Upper lobe of left lung (tissue), 6 donors: Measurements from ENCODE around the gene GTF3C5. TPM values are rescaled to one million over a fixed set of nuclear protein-coding genes. Genes with fewer than 3 reads are reported as not detected.
A peak's percentile ranks its signal among the peaks of the same experiment; 100 is the strongest.
"Not testable (repeated sequence)": the region's sequence is repeated elsewhere in the genome, so short reads cannot be mapped to it uniquely, and the experiment has no call there.

ENCODE experiments used
- ATAC-seq, 2 donors: fragments of 200-7000 bp; cut with Tn5 transposase; one replicate each; pipeline ENCODE4 v1.9.1; 2022; ENCODE audit warnings: mild to moderate bottlenecking in 2 of 2, moderate library complexity in 2 of 2; ENCODE audit not compliant: low FRiP score in 2 of 2
- DNase-seq, 2 donors: peaks; one replicate each; pipeline ENCODE4 v3.0.0-alpha.2; 2019 to 2020
- H3K27ac ChIP-seq, 4 donors: fragments of 200-600 bp; sonication (generic); one replicate each; pipeline ENCODE4 v1.5.1; 2016 to 2019
- H3K27me3 ChIP-seq, 4 donors: fragments of 200-600 bp; sonication (generic); one replicate each; pipeline ENCODE4 v1.5.1; 2017 to 2019
- H3K36me3 ChIP-seq, 4 donors: fragments of 200-600 bp; sonication (generic); one replicate each; pipeline ENCODE4 v1.5.1; 2016 to 2019
- H3K4me1 ChIP-seq, 4 donors: fragments of 200-600 bp; sonication (generic); one replicate each; pipeline ENCODE4 v1.5.1; 2018 to 2019
- H3K4me3 ChIP-seq, 4 donors: fragments of 200-600 bp; sonication (generic); one replicate each; pipeline ENCODE4 v1.5.1; 2017 to 2019; ENCODE audit warnings: mild to moderate bottlenecking in 2 of 4, moderate library complexity in 1 of 4
- H3K9me3 ChIP-seq, 4 donors: fragments of 200-600 bp; sonication (generic); one replicate each; pipeline ENCODE4 v1.5.1; 2018 to 2019
- EP300 ChIP-seq, 4 donors: sonication (generic); formaldehyde crosslinking; IDR thresholded peaks; one replicate each; pipeline ENCODE4 v1.5.1; 2017; ENCODE audit warnings: antibody characterized with exemption in 4 of 4, control low read depth in 2 of 4
- POLR2A ChIP-seq, 4 donors: fragments of 450-650 bp; IDR thresholded peaks; one replicate each; pipeline ENCODE4 v1.5.1; 2016 to 2017; ENCODE audit warnings: antibody characterized with exemption in 4 of 4, mild to moderate bottlenecking in 2 of 4
- POLR2AphosphoS5 ChIP-seq, 2 donors: sonication (generic); formaldehyde crosslinking; IDR thresholded peaks; one replicate each; pipeline ENCODE4 v1.5.1; 2017; ENCODE audit warnings: antibody characterized with exemption in 2 of 2
- WGBS, 2 donors: methylation state at CpG; one replicate each; pipeline ENCODE4 v1.1.5; 2017 to 2018; 5-methylcytosine and 5-hydroxymethylcytosine counted together
- total RNA-seq, 6 donors: library from RNA; depleted of rRNA in 4 of 6; stranded (reverse); fragments of >200 nt in 4 of 6; gene quantifications; one replicate each; pipeline versions ENCODE4 v1.1.0 to v1.2.1, GENCODE V29; 2016 to 2021
- TF ChIP-seq, protein P1 (sequence below), 6 experiments: fragments of 450-650 bp in 4 of 6; fragments of 200-600 bp in 2 of 6; sonication (generic) in 2 of 6; IDR thresholded peaks; one replicate each; pipeline ENCODE4 v1.5.1; 2016 to 2019; ENCODE audit warnings: antibody characterized with exemption in 6 of 6
- donor health status: DM: no; HTN: no; CAD: no; lungs with moderate emphysema.
- donor health status: DM: no; HTN: yes; CAD: no; lungs with severe emphysema.

GTF3C5 gene
- total RNA-seq, 6 donors from 2014 or later, result 40.9 to 133 (median 49.7) TPM

DNA sequence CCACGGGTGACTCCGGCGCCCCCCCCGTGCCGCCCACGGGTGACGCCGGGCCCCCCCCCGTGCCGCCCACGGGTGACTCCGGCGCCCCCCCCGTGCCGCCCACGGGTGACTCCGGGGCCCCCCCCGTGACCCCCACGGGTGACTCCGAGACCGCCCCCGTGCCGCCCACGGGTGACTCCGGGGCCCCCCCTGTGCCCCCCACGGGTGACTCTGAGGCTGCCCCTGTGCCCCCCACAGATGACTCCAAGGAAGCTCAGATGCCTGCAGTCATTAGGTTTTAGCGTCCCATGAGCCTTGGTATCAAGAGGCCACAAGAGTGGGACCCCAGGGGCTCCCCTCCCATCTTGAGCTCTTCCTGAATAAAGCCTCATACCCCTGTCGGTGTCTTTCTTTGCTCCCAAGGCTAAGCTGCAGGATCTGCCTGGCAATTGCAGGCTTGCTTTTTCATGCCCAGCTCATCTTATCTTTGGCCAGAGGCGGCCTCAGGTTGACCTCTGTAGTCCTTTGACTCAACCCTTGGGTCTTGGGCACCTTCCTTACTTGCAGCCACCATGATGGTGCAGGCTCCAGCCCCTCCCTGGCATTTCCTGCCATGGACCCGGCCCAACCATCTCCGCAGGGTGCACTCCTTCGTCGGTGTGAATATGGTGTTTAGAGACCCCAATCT is 40.8 kb downstream of the GTF3C5 start:
- Histone ChIP-seq H3K4me1 (no peaks in the 10 kb centered on the region), H3K36me3 (no peaks in the 10 kb centered on the region), H3K27me3 (no peaks in the 10 kb centered on the region), H3K27ac (no peak overlapping the region), H3K9me3 (no peaks in the 10 kb centered on the region), H3K4me3 (no peak overlapping the region)
- DNase-seq (peak in 1 of 2 donors; percentile 47), ATAC-seq (no peak)
- 90 to 92% methylated on average over 7 of the region's 33 CpGs for WGBS, 2 donors
- no peak for TF ChIP-seq POLR2AphosphoS5 (IDR thresholded peaks at IDR 0.05)
- TF ChIP-seq, protein P1, sequence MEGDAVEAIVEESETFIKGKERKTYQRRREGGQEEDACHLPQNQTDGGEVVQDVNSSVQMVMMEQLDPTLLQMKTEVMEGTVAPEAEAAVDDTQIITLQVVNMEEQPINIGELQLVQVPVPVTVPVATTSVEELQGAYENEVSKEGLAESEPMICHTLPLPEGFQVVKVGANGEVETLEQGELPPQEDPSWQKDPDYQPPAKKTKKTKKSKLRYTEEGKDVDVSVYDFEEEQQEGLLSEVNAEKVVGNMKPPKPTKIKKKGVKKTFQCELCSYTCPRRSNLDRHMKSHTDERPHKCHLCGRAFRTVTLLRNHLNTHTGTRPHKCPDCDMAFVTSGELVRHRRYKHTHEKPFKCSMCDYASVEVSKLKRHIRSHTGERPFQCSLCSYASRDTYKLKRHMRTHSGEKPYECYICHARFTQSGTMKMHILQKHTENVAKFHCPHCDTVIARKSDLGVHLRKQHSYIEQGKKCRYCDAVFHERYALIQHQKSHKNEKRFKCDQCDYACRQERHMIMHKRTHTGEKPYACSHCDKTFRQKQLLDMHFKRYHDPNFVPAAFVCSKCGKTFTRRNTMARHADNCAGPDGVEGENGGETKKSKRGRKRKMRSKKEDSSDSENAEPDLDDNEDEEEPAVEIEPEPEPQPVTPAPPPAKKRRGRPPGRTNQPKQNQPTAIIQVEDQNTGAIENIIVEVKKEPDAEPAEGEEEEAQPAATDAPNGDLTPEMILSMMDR (IDR thresholded peaks at IDR 0.05), result no peak

DNA sequence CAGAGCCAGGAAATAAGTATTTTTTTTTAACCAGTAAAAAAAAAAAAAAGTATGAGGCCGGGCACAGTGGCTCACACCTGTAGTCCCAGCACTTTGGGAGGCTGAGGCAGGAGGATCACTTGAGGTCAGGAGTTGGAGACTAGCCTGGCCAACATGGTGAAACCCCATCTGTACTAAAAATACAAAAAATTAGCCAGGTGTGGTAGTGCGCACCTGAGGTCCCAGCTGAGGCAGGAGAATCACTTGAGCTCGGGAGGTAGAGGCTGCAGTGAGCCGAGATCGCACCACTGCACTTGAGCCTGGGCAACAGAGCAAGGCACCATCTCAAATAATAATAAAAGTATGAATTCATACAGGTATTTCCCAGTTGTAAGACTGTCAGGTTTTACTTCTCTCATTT is 41.4 kb downstream of the GTF3C5 start:
- not testable (repeated sequence) for H3K27ac ChIP-seq, ATAC-seq, H3K27me3 ChIP-seq, H3K4me3 ChIP-seq, H3K9me3 ChIP-seq, H3K4me1 ChIP-seq, H3K36me3 ChIP-seq, DNase-seq
- WGBS, 2 donors, result 84 to 96% methylated on average over 3 to 5 of the region's 5 CpGs

DNA sequence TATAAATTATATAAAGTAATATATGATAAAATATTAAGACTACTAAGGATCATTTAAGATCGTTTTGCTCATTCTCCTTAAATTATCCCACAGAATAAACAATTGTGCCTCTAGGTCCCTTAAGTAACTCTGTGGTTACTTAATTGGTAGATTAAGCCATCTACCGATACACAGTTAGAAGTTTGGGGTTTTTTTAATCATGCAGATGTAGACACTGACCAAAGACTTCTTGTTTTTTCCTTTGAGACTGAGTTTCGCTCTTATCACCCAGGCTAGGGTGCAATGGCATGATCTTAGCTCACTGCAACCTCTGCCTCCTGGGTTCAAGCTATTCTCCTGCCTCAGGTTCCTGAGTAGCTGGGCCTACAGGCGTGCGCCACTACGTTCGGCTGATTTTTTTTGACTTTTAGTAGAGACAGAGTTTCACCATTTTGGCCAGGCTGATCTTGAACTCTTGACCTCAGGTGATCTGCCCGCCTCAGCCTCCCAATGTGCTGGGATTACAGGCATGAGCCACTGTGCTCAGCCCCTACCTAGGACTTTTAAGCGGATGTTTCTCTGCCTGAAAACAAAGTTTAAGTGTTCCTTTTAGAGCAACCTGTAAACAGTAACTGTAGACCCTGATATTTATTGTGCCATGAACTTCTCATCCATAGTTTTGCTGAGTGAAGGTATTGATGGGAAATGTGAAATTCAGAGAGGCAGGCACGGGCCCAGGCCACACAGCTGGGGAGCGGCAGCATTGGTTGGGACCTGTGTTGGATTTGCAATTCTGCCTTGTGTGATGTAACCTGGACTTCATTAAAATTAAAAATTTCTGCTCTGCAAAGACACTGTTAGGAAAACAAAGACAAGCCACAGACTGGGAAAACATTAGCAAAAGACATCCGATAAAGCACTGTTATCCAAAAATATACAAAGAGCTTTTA is 42.6 kb downstream of the GTF3C5 start:
- no peak for ATAC-seq

DNA sequence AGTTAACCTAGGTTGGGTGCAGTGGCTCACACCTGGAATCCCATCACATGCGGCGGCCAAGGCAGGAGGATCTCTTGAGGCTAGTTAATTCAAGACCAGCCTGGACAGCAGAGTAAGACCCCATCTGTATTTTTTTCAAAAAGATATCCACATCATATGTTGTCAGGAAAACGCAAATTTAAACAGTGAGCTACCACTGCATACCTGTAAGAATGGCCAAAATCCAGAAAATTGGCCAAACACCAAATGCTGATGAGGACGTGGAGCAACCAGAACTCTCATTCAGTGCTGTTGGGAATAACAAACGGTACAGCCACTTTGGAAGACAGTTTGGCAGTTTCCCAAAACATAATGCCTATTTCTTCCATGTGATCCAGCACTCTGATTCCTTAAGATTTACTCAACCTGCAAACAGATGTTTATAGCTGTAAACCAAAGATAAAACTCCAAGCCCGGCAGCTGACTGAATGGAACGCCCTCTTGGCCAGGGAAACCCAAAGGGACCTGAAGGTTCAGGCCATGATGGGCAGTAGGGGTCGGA is 43.4 kb downstream of the GTF3C5 start:
- no peaks in the 10 kb centered on the region for H3K36me3 ChIP-seq
- TF ChIP-seq EP300 (IDR thresholded peaks at IDR 0.05) (no peak), POLR2AphosphoS5 (IDR thresholded peaks at IDR 0.05) (no peak), POLR2A (IDR thresholded peaks at IDR 0.05) (no peak)
- TF ChIP-seq, protein P1 (IDR thresholded peaks at IDR 0.05), result no peak
- DNase-seq (no peak), ATAC-seq (no peak)
- no peaks in the 10 kb centered on the region for H3K27me3 ChIP-seq
- no peaks in the 10 kb centered on the region for H3K9me3 ChIP-seq
- H3K4me1 ChIP-seq, result no peaks in the 10 kb centered on the region
- no peak overlapping the region for H3K4me3 ChIP-seq
- no peak overlapping the region for H3K27ac ChIP-seq
- 64 to 67% methylated on average over 8 of the region's 8 CpGs for WGBS, 2 donors

More for the DNA sequence above, 42.6 kb downstream of the GTF3C5 start:
- Histone ChIP-seq H3K27ac (no peak overlapping the region), H3K4me3 (no peak overlapping the region), H3K4me1 (no peaks in the 10 kb centered on the region), H3K9me3 (no peaks in the 10 kb centered on the region), H3K36me3 (no peaks in the 10 kb centered on the region), H3K27me3 (no peaks in the 10 kb centered on the region)
- TF ChIP-seq, protein P1 (IDR thresholded peaks at IDR 0.05), result no peak
- no peak for TF ChIP-seq EP300 (IDR thresholded peaks at IDR 0.05)
- no peak for TF ChIP-seq POLR2A (IDR thresholded peaks at IDR 0.05)
- TF ChIP-seq POLR2AphosphoS5 (IDR thresholded peaks at IDR 0.05), result no peak
- no peak for DNase-seq
- 80 to 81% methylated on average over 12 of the region's 12 CpGs for WGBS, 2 donors

GRCh38 chr9:133075925-133076630 is 45.3 kb downstream of the GTF3C5 start:
- Histone ChIP-seq H3K9me3 (no peaks in the 10 kb centered on the region), H3K4me3 (no peak overlapping the region), H3K27ac (no peak overlapping the region), H3K4me1 (no peaks in the 10 kb centered on the region), H3K27me3 (no peaks in the 10 kb centered on the region), H3K36me3 (no peaks in the 10 kb centered on the region)
- DNase-seq (no peak), ATAC-seq (no peak)
- WGBS, 2 donors, result 59 to 63% methylated on average over 4 of the region's 4 CpGs
- TF ChIP-seq, protein P1 (IDR thresholded peaks at IDR 0.05), result no peak
- TF ChIP-seq EP300 (IDR thresholded peaks at IDR 0.05), result no peak
- no peak for TF ChIP-seq POLR2AphosphoS5 (IDR thresholded peaks at IDR 0.05)
- TF ChIP-seq POLR2A (IDR thresholded peaks at IDR 0.05), result no peak
